MCF 10A (cell line): ENCODE results near the gene MARVELD1. TPM values are rescaled to one million over a fixed set of nuclear protein-coding genes. Genes with fewer than 3 reads are reported as not detected.
A peak's percentile ranks its signal among the peaks of the same experiment; 100 is the strongest.

ENCODE experiments used
- BruUV-seq: library from RNA; stranded (reverse); fragments of 400-500 nt; replicated peaks from 2 replicates; lab custom pipeline; 2021; lab: Mats Ljungman, UMichigan
- CTCF ChIA-PET: fragments of 300-600 bp; sonication (Branson Sonifier 250); formaldehyde crosslinking; extraction: SDS; loops from one replicate; lab custom pipeline; 2021; ENCODE audit warnings: antibody characterized with exemption, inconsistent platforms; lab: Yijun Ruan, JAX
- POLR2A ChIA-PET: fragments of 300-600, 350-650 bp; sonication (Branson Sonifier 250); formaldehyde crosslinking; extraction: SDS; loops from one replicate; lab custom pipeline; 2020; ENCODE audit warnings: antibody characterized with exemption, inconsistent platforms; lab: Yijun Ruan, JAX
- DNase-seq: peaks from one replicate; pipeline ENCODE4 v3.0.0-alpha.2; 2018; ENCODE audit not compliant: unreplicated experiment
- H3K27ac Mint-ChIP-seq: one replicate; pipeline ENCODE4 v1.8.0; 2022; ENCODE audit warnings: mild to moderate bottlenecking, low read depth, mixed read lengths; ENCODE audit not compliant: unreplicated experiment
- H3K27me3 Mint-ChIP-seq: one replicate; pipeline ENCODE4 v1.8.0; 2022; ENCODE audit warnings: mixed read lengths; ENCODE audit not compliant: insufficient read depth, unreplicated experiment
- H3K36me3 Mint-ChIP-seq: one replicate; pipeline ENCODE4 v1.8.0; 2022; ENCODE audit warnings: mild to moderate bottlenecking, moderate library complexity, mixed read lengths; ENCODE audit not compliant: insufficient read depth, unreplicated experiment
- H3K4me1 Mint-ChIP-seq: one replicate; pipeline ENCODE4 v1.8.0; 2022; ENCODE audit warnings: mixed read lengths; ENCODE audit not compliant: insufficient read depth, unreplicated experiment
- H3K4me3 Mint-ChIP-seq: one replicate; pipeline ENCODE4 v1.8.0; 2022; ENCODE audit warnings: mild to moderate bottlenecking, moderate library complexity, mixed read lengths; ENCODE audit not compliant: unreplicated experiment
- H3K9me3 Mint-ChIP-seq: one replicate; pipeline ENCODE4 v1.8.0; 2022; ENCODE audit warnings: mixed read lengths; ENCODE audit not compliant: unreplicated experiment
- intact Hi-C: fragments of 100-400 bp; cut with micrococcal nuclease; formaldehyde crosslinking; loops from 2 replicates; pipeline ENCODE4 v1.14.1; 2022
- total RNA-seq: library from RNA; stranded (reverse); gene quantifications from 2 replicates; pipeline ENCODE4 v1.2.3, GENCODE V29; 2022
- TF ChIP-seq, protein P1 (sequence below): fragments of 200-600 bp; IDR thresholded peaks from one replicate; pipeline ENCODE4 v1.8.0; 2022; ENCODE audit warnings: antibody characterized with exemption, mild to moderate bottlenecking; ENCODE audit not compliant: unreplicated experiment

Gene MARVELD1
- total RNA-seq, 1 experiment from 2014 or later = 54.9 TPM

DNA sequence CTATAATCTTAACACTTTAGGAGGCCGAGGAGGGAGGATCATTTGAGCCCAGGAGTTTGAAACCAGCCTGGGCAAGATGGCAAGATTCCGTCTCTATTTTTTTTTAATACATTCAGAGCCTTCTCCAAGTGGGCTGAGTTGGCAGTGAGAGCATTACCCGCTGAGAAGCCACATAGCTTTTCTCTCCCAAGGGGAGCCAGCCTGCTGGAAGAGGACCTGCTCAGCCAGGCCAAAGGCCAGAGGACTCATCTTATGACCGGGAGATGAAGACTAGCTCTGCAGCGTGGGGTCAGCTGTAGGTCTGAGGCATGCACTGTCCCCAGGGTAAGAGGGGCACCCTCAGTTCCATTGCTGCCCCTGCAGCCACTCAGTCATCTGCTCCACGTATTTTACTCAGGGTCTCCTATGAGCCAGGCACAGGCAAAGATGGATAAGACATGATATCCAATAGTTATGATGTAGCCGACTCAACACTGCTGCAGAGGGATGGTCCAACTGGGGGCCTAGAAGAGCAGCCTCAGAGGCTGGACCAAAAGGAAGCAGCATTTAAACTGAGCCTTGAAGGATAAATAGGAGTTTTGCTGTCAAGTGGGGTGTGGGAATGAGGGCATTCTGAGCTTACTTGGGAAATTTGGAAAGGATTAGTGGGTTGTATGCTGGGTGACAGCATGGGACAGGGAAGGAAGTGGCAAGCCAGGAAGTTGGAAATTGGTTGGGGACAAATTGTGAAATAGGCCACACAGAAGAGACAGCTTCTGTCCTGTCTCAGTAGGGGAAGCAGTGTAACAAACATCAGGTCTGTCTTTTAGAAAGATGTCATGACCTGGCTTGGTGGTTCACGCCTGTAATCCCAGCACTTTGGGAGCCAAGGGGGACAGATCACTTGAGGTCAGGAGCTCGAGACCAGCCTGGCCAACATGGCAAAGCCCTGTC, 1.6 kb upstream of the MARVELD1 start:
- DNase-seq = no peak
- CTCF ChIA-PET = interaction anchor here (0.7 to 21.1 kb wide), 7 partner anchors 8 to 158 kb away, joined by 3 to 847 read pairs (median 20); partner anchors contain the start of genes AVPI1 and ZFYVE27
- TF ChIP-seq, protein P1, sequence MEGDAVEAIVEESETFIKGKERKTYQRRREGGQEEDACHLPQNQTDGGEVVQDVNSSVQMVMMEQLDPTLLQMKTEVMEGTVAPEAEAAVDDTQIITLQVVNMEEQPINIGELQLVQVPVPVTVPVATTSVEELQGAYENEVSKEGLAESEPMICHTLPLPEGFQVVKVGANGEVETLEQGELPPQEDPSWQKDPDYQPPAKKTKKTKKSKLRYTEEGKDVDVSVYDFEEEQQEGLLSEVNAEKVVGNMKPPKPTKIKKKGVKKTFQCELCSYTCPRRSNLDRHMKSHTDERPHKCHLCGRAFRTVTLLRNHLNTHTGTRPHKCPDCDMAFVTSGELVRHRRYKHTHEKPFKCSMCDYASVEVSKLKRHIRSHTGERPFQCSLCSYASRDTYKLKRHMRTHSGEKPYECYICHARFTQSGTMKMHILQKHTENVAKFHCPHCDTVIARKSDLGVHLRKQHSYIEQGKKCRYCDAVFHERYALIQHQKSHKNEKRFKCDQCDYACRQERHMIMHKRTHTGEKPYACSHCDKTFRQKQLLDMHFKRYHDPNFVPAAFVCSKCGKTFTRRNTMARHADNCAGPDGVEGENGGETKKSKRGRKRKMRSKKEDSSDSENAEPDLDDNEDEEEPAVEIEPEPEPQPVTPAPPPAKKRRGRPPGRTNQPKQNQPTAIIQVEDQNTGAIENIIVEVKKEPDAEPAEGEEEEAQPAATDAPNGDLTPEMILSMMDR = no peak
- Mint-ChIP-seq H3K27me3 (no peaks in the 10 kb centered on the region), H3K27ac (no peak overlapping the region), H3K4me1 (peaks cover 39% of the 10 kb centered on the region), H3K9me3 (no peaks in the 10 kb centered on the region), H3K36me3 (peaks cover 12% of the 10 kb centered on the region), H3K4me3 (peak overlapping the region; percentile 97)
- intact Hi-C loops = no loop called here
- POLR2A ChIA-PET = interaction anchor here (15.2 to 20.1 kb wide), 2 partner anchors 18 to 30 kb away, joined by 539 to 915 read pairs; partner anchors contain the start of genes AVPI1 and ZFYVE27
- no TSS peak for BruUV-seq

DNA sequence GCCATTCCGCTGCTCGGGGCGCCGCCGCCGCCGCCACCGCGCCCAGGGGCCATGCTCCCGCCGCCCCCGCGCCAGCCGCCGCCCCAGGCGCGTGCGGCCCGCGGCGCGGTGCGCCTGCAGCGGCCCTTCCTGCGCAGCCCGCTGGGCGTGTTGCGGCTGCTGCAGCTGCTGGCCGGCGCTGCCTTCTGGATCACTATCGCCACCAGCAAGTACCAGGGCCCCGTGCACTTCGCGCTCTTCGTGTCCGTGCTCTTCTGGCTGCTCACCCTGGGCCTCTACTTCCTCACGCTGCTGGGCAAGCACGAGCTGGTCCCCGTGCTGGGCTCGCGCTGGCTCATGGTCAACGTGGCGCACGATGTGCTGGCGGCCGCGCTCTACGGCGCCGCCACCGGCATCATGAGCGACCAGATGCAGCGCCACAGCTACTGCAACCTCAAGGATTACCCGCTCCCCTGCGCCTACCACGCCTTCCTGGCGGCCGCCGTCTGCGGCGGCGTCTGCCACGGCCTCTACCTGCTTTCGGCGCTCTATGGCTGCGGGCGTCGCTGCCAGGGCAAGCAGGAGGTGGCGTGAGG, 383 bp downstream of the MARVELD1 start:
- intact Hi-C loops = no loop called here
- peak; percentile 59 for DNase-seq
- H3K27ac Mint-ChIP-seq = peak overlapping the region; percentile 92

DNA sequence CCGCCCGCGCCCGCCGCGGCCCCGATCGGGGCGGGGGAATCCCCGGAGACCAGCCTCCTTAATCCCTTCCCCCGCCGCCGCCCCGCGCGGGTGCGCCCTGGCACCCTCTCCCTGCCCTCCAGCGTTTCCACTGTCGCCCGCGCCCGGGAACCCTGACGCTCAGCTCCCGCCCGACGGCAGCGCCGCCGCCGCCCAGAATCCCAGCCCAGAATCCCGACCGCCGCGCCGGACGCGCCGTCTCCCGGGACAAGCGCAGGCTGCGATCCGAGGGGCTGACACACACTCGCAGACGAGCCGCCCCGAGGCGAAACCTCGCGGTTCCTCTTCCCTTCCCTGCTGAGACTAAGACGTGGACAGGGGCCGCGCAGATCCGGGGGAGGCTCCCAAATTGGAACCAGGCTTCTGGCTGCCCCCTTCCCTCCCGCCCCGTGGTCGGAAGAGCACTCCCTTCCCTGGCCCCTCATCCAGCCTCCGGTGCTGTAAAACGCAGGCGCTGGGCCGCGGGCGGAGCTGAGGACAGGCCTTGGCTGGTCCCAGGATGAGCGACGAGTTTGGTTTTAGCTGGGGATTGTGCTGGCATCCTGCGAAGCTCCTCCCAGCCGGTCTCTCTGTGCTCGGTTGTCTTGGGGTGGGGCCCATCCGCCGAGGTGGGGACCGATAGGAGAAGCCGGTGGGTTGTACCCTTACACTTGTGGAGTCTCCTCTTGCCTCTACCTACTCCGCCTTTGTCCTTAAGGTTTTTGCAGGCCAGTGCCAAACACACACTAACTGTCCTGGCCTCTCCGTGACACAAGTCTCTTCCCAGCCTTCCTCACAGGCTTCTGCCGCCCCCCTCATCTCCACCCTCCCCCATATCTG, 1.1 kb downstream of the MARVELD1 start:
- BruUV-seq = no TSS peak
- CTCF ChIA-PET = interaction anchor here (0.6 to 21.1 kb wide), 9 partner anchors 11 to 251 kb away, joined by 3 to 847 read pairs (median 4); partner anchors contain the start of genes AVPI1 and ZFYVE27
- POLR2A ChIA-PET = interaction anchor here (0.6 to 20.1 kb wide), 16 partner anchors 12 to 1945 kb away, joined by 3 to 915 read pairs (median 3); partner anchors contain the start of genes ANKRD2, AVPI1, ENTPD7 and PI4K2A

More for the DNA sequence above, 383 bp downstream of the MARVELD1 start:
- ChIA-PET POLR2A (interaction anchor here (1.0 to 20.1 kb wide), 9 partner anchors 11 to 217 kb away, joined by 3 to 915 read pairs (median 9); partner anchors contain the start of genes ANKRD2, AVPI1, PI4K2A and ZFYVE27), CTCF (interaction anchor here (0.6 to 21.1 kb wide), 7 partner anchors 10 to 78 kb away, joined by 3 to 847 read pairs (median 4); partner anchors contain the start of genes AVPI1 and ZFYVE27)
- BruUV-seq = no TSS peak
- Mint-ChIP-seq H3K36me3 (peaks cover 30% of the 10 kb centered on the region), H3K9me3 (no peaks in the 10 kb centered on the region), H3K27me3 (no peaks in the 10 kb centered on the region), H3K4me3 (peak overlapping the region; percentile 97), H3K4me1 (peaks cover 59% of the 10 kb centered on the region)
- TF ChIP-seq, protein P1 = no peak

More for the DNA sequence above, 1.1 kb downstream of the MARVELD1 start:
- Mint-ChIP-seq H3K9me3 (no peaks in the 10 kb centered on the region), H3K27me3 (no peaks in the 10 kb centered on the region), H3K27ac (peak overlapping the region; percentile 92), H3K36me3 (peaks cover 31% of the 10 kb centered on the region), H3K4me1 (peaks cover 60% of the 10 kb centered on the region), H3K4me3 (peak overlapping the region; percentile 97)
- TF ChIP-seq, protein P1 = no peak
- DNase-seq = peak; percentile 85
- intact Hi-C loops = no loop called here
